ENCODE data around the gene CHN2.

CHN2 gene

DNA sequence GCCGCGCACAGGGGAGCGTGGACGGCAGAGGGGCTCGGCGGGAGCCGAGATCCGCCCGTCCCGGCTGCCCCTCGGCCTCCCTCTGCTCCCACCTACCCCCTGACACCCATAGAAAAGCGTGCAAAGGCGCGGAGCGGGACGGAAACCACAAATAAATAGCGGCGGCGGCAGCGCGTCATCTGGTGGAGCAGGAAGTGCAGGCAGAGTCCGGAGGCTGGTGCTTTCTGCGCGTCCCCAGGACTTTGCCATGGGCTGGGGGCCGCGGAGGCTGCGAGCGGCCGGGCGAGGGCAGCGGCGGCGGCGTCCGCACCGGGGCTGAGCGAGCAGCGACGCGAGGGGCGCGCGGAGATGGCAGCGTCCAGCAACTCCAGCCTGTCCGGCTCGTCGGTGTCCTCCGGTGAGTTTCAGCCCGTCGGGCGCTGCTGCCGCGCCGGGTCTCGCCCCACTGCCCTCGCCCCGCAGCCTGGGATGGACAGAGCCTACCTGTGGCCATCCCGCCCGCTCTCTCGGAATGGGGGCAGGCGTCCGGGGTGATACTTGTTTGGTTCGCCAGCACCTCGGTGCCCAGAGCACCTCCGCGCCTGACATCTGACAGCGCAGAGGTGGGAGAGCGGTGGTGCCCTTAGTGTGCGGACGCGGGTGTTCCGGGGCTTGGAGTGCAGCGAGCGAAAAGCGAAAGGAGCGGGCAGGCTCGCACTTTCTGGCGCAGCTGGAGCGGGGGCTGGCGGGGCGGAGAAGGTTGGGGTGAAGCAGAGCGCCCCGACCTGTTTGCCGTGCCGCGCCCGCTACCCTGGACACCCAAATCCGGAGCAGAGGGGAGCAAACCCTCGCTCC is at the start of gene CHN2:
TSS of gene CHN2 (plus strand) at position 182 of the 834 bp plus-strand sequence.
- DNase-seq (ENCODE audit: low read depth), result peak; percentile 20

GRCh38 chr7:29145553-29146056 is 49.0 kb upstream of the CHN2 start:
- DNase-seq (ENCODE audit: low read depth), result no peak

GRCh38 chr7:29146057-29146706 is 48.4 kb upstream of the CHN2 start, which contains the start of gene CPVL:
CPVL (minus strand) TSS chr7:29146537; CDS start chr7:29121061, 25,476 bp downstream.
- DNase-seq (ENCODE audit: low read depth), result no peak

DNA sequence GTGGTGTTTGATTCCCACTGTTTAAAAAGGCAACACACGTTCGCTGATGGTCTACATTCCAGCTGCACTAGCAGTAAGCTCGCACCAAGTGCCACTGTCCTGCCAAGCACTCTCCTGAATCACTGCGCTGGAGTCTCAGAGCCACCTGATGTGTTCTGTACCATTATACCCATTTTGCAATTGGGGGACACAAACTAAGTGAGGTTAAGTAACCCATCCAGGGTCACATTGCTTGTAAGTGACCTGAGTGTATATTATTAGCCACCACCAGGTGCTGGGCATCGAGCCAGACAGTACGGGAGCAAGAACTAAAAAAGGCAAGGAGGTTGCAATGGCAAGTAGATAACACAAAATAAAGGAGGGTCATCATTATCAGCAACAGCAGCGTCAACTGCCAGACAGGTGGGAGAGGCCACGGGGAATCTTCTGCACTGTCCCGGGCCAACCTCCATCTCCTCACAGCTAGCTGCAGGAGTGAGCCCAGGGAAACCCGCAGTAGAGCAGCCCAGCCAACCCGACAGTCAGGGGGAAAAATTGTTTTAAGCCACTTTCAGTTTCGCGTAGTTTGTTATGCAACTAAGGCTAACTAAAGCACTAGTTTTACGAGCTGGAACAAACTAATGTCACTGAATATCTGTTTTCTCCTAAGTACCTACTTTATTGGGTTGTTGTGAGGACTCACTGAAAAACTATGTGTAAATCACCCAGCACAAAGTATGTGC is 47.5 kb upstream of the CHN2 start:
- DNase-seq (ENCODE audit: low read depth), result no peak

DNA sequence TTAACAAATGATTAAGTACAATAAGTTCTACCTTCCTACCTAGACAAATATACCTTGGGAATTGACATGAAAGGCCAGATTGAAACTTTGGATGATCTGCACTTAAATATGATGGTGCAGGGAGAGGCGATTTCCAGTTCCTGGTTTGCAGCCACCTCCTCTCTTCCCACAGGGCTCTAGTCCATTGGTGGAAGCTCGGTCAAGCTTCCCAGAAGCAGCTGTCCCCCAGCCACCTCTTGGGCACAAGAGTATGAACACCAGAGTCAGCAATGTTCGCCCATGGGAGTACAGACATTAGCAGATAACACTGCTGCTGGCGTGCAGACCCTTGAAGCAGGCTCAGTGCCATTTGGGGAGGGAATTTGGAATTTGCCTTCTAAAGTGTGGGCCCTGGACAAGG is 46.8 kb upstream of the CHN2 start:
- DNase-seq (ENCODE audit: low read depth), result no peak

GRCh38 chr7:29149036-29149435 is 45.5 kb upstream of the CHN2 start:
- DNase-seq (ENCODE audit: low read depth), result no peak

DNA sequence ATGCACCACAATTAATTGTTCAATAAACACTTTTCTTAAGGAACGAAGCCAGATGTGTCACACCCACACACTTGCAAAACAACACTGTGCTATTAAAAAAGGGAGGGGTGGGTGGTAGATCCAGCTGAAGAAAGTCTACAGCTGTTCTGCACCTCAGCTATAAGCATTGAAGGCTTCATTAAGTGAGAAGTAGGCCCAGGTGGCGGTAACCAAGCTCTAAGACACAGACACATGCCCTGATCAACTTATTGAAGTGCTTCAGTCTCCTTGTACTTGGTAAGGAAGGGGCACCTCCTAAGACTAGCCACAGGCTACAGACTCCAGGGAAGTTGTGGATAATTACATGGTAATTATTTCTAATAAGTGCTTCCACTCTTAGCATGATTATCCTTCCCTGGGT is 43.7 kb upstream of the CHN2 start:
- DNase-seq (ENCODE audit: low read depth), result no peak

- no peak for DNase-seq (ENCODE audit: low read depth)
These were observed 40.5 kb upstream of the CHN2 start for GRCh38 chr7:29154076-29154475.

DNA sequence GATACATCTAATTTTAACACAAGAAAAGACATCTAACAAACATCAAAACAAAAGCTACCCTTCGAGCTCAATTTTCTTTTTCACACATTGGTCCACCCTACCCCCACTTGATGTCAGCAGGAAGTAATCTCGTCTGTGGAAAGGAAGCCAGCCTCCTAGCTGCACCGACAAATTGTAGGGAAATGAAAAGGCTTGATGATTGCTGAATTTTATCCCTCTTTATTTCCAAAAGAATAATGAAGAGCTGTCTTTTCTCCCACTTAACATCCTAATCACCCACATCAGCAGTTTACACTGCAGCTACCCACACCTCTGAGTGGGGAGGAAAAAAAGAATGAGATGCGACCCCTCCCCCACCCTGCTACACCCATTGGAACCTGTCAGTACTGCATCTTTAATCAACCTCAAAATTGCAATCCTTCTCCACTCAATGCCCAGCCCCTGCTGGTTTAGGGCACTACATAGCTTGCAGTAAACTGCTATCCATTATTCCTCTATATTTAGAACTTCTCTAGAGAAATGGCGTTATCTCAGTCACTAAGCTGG is 37.6 kb upstream of the CHN2 start:
- no peak for DNase-seq (ENCODE audit: low read depth)

GRCh38 chr7:29158795-29159423 is 35.7 kb upstream of the CHN2 start:
- DNase-seq (ENCODE audit: low read depth), result no peak

DNA sequence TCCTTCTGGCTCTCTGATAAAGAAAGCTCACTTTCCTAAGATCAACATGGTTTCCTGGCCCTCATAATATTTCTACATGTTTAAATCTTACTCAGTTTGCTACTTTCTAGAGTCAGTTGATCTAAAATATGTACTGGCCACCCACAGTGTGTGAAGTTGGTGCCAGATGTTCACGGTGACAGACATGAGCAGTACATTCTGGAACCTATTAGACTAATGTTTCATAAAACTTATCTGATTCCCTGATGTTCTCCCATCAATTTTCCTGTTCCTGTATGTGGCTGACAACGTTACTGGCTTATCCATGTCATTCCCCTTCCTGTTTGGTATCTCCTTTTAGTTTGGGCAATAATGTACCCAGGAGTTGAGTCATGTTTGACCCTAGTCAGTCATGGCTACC is 34.5 kb upstream of the CHN2 start:
- DNase-seq (ENCODE audit: low read depth), result no peak

- no peak for DNase-seq (ENCODE audit: low read depth)
These were observed 33.3 kb upstream of the CHN2 start for GRCh38 chr7:29161231-29161630.

- DNase-seq (ENCODE audit: low read depth), result no peak
These were observed 32.0 kb upstream of the CHN2 start for GRCh38 chr7:29162577-29162976.

- DNase-seq (ENCODE audit: low read depth), result no peak
These were observed 30.7 kb upstream of the CHN2 start for GRCh38 chr7:29163854-29164253.

DNA sequence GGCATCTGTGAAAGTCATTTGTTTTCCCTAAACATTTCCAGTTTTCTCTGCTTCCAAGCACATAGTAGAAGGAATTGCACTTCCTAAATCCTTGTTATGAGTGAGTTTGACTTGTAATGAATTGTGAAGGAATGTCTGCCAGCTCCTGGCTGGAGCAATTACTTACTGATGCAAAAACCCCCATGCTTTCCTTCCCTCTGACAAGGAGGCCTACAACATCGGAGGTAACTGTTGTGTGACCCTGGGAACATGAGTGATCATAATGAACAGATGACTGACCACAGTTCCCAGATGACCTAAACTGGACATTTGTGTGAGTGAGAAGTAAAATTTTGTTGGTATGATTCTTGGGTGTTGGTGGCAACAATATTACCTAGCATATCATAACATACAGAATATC is 26.9 kb upstream of the CHN2 start:
- DNase-seq (ENCODE audit: low read depth), result no peak

DNA sequence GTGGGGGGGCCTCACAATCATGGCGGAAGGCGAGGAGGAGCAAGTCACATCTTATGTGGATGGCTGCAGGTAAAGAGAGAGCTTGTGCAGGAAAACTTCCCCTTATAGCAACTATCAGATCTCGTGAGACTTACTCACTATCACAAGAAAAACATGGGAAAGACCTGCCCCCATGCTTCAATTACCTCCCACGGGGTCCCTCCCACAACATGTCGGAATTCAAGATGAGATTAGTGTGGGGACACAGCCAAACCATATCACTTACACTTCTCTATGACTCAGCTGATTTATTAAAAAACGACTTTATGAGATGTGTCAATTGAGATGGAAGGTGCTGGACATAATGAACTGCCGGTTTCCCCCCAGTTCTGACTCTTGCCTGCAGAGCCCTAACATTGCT is 23.8 kb upstream of the CHN2 start:
- DNase-seq (ENCODE audit: low read depth), result no peak

DNA sequence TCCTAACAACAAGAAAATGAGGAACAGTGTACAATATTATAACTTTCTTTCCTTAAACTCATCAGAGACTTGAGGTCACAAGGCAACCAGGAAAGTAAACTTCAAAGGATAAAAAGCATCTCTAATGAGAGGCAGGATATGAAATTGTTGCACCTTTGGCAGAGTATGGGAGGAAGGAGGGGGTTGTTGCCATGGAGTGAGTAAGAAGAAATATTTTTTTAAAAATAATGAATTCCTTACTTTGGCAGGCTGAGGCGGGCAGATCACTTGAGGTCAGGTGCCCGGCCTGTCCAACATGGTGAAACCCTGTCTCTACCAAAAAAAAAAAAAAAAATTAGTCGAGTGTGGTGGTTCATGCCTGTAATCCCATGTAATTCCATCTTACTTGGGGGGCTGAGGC is 21.1 kb upstream of the CHN2 start:
- DNase-seq (ENCODE audit: low read depth), result no peak

- no peak for DNase-seq (ENCODE audit: low read depth)
These were observed 16.5 kb upstream of the CHN2 start for GRCh38 chr7:29177963-29178600.

DNA sequence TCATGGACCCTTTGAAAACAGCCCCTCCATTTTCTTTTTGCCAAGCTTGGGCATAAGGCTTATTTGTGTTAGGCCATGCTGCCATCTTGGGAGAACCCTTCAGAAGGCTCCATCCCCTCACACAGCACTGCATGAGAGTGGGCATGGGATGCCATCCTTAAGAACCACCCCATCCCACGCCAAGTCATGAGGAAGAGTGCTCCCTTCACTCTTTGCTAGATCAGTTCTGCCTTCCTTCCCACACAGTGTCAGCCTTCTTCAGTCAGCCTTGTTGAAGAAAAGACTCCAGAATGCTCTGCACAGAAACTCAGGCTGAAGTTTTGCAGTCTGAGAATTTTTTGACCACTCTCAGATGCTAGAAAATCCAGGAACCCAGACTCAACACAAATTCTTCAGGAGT is 15.5 kb upstream of the CHN2 start:
- DNase-seq (ENCODE audit: low read depth), result no peak

GRCh38 chr7:29184599-29184998 is 10.0 kb upstream of the CHN2 start:
- no peak for DNase-seq (ENCODE audit: low read depth)

GRCh38 chr7:29185613-29186012 is 9.0 kb upstream of the CHN2 start:
- DNase-seq (ENCODE audit: low read depth), result no peak
